Stimulated activated CD8-positive, alpha-beta memory T cell treated with anti-CD3 and anti-CD28 coated beads, Interleukin-12 subunit alpha, Interleukin-12 subunit beta, amount 100 ng/mL, for 4 hours (primary cell): ENCODE results near the gene FHIP2A.
"Not testable (repeated sequence)": the region's sequence is repeated elsewhere in the genome, so short reads cannot be mapped to it uniquely, and the experiment has no call there.

Source experiments
- DNase-seq: peaks from one replicate; pipeline ENCODE4 v3.0.0-alpha.2; 2020; ENCODE audit warnings: low read depth

The FHIP2A gene

GRCh38 chr10:114821293-114821914, at the start of gene FHIP2A:
TSS of gene FHIP2A (plus strand) at chr10:114821780. CDS start at chr10:114822079, 299 bp downstream.
- DNase-seq, result peak; percentile 79

- DNase-seq, result no peak
These were observed 48.9 kb upstream of the FHIP2A start for GRCh38 chr10:114772496-114773196.

GRCh38 chr10:114773197-114773532, 48.4 kb upstream of the FHIP2A start:
- DNase-seq, result no peak

GRCh38 chr10:114775082-114775481, 46.5 kb upstream of the FHIP2A start:
- DNase-seq, result not testable (repeated sequence)

- DNase-seq, result no peak
These were observed 44.2 kb upstream of the FHIP2A start for GRCh38 chr10:114777415-114777814.

GRCh38 chr10:114779803-114780576, 41.6 kb upstream of the FHIP2A start:
- no peak for DNase-seq

GRCh38 chr10:114780577-114781184, 40.9 kb upstream of the FHIP2A start:
- no peak for DNase-seq

GRCh38 chr10:114782666-114783065, 38.9 kb upstream of the FHIP2A start:
- no peak for DNase-seq

GRCh38 chr10:114783686-114784085, 37.9 kb upstream of the FHIP2A start:
- DNase-seq, result no peak

- not testable (repeated sequence) for DNase-seq
These were observed 35.1 kb upstream of the FHIP2A start for GRCh38 chr10:114786492-114786891.

- DNase-seq, result not testable (repeated sequence)
These were observed 34.4 kb upstream of the FHIP2A start for GRCh38 chr10:114787131-114787530.

GRCh38 chr10:114791768-114792167, 29.8 kb upstream of the FHIP2A start:
- DNase-seq, result no peak

- DNase-seq, result no peak
These were observed 26.5 kb upstream of the FHIP2A start for GRCh38 chr10:114795039-114795438.

GRCh38 chr10:114800361-114800760, 21.2 kb upstream of the FHIP2A start:
- DNase-seq, result no peak

- DNase-seq, result no peak
These were observed 20.2 kb upstream of the FHIP2A start for GRCh38 chr10:114801411-114801813.

GRCh38 chr10:114802177-114802576, 19.4 kb upstream of the FHIP2A start:
- no peak for DNase-seq

- DNase-seq, result no peak
These were observed 14.8 kb upstream of the FHIP2A start for GRCh38 chr10:114806562-114807391.

- DNase-seq, result no peak
These were observed 12.6 kb upstream of the FHIP2A start for GRCh38 chr10:114808982-114809381.

- DNase-seq, result no peak
These were observed 10.7 kb upstream of the FHIP2A start for GRCh38 chr10:114810926-114811325.

- no peak for DNase-seq
These were observed 9.7 kb upstream of the FHIP2A start for GRCh38 chr10:114811862-114812261.

GRCh38 chr10:114815791-114816190, 5.8 kb upstream of the FHIP2A start:
- no peak for DNase-seq

GRCh38 chr10:114816308-114816707, 5.3 kb upstream of the FHIP2A start:
- DNase-seq, result no peak
